Hematopoietic multipotent progenitor cell treated with erythropoietin and hydrocortisone succinate and interleukin-3 and kit ligand, for 6 days (in vitro differentiated cells): ENCODE data around the gene PRKG1.
A peak's percentile ranks its signal among the peaks of the same experiment; 100 is the strongest.
"Not testable (repeated sequence)": the region's sequence is repeated elsewhere in the genome, so short reads cannot be mapped to it uniquely, and the experiment has no call there.

ENCODE experiments used
- DNase-seq: peaks from one replicate; pipeline ENCODE4 v3.0.0-alpha.2; 2015

PRKG1 gene

GRCh38 chr10:52208365-52208764 is 1134.1 kb downstream of the PRKG1 start:
- DNase-seq = no peak

GRCh38 chr10:52210161-52210560 is 1135.9 kb downstream of the PRKG1 start:
- no peak for DNase-seq

GRCh38 chr10:52212062-52212461 is 1137.8 kb downstream of the PRKG1 start:
- no peak for DNase-seq

- no peak for DNase-seq
Observed at GRCh38 chr10:52212802-52213201, 1138.5 kb downstream of the PRKG1 start.

GRCh38 chr10:52213321-52213752 is 1139.0 kb downstream of the PRKG1 start:
- no peak for DNase-seq

- peak; percentile 85 for DNase-seq
Observed at GRCh38 chr10:52215745-52216361, 1141.6 kb downstream of the PRKG1 start.

GRCh38 chr10:52216852-52217251 is 1142.6 kb downstream of the PRKG1 start:
- DNase-seq = peak; percentile 33

GRCh38 chr10:52217531-52217930 is 1143.2 kb downstream of the PRKG1 start:
- DNase-seq = no peak

- DNase-seq = no peak
Observed at GRCh38 chr10:52220947-52221346, 1146.7 kb downstream of the PRKG1 start.

GRCh38 chr10:52221923-52222322 is 1147.6 kb downstream of the PRKG1 start:
- DNase-seq = no peak

- DNase-seq = no peak
Observed at GRCh38 chr10:52226197-52226847, 1152.0 kb downstream of the PRKG1 start.

GRCh38 chr10:52228556-52228955 is 1154.3 kb downstream of the PRKG1 start:
- DNase-seq = no peak

- no peak for DNase-seq
Observed at GRCh38 chr10:52229291-52229931, 1155.1 kb downstream of the PRKG1 start.

- peak; percentile 9 for DNase-seq
Observed at GRCh38 chr10:52232561-52233350, 1158.5 kb downstream of the PRKG1 start.

- DNase-seq = not testable (repeated sequence)
Observed at GRCh38 chr10:52233351-52233991, 1159.2 kb downstream of the PRKG1 start.

- no peak for DNase-seq
Observed at GRCh38 chr10:52239771-52240170, 1165.5 kb downstream of the PRKG1 start.

- no peak for DNase-seq
Observed at GRCh38 chr10:52245547-52245946, 1171.3 kb downstream of the PRKG1 start.

- DNase-seq = not testable (repeated sequence)
Observed at GRCh38 chr10:52247929-52248328, 1173.6 kb downstream of the PRKG1 start.

GRCh38 chr10:52248697-52249306 is 1174.5 kb downstream of the PRKG1 start:
- DNase-seq = no peak

GRCh38 chr10:52249850-52250395 is 1175.6 kb downstream of the PRKG1 start:
- no peak for DNase-seq

GRCh38 chr10:52250510-52250909 is 1176.2 kb downstream of the PRKG1 start:
- DNase-seq = no peak

GRCh38 chr10:52252307-52252706 is 1178.0 kb downstream of the PRKG1 start:
- DNase-seq = no peak
